HEK293T (cell line): ENCODE measurements around the gene LRRC8B.

Experiments
- CTCF ChIA-PET: fragments of 350-600 bp; formaldehyde crosslinking; extraction: SDS; loops from one replicate; lab custom pipeline; 2021; ENCODE audit warnings: antibody characterized with exemption, inconsistent platforms; lab: Yijun Ruan, JAX
- POLR2A ChIA-PET: fragments of 350-600 bp; formaldehyde crosslinking; extraction: SDS; loops from one replicate; lab custom pipeline; 2020; ENCODE audit warnings: antibody characterized with exemption, inconsistent platforms; lab: Yijun Ruan, JAX
- DNase-seq: peaks from one replicate; pipeline ENCODE4 v3.0.0; 2012; ENCODE audit warnings: mixed read lengths; ENCODE audit errors: extremely low spot score
- ARNT ChIP-seq: fragments of 450-650 bp; IDR thresholded peaks from 2 replicates; pipeline ENCODE4 v1.6.1; 2017; ENCODE audit warnings: mild to moderate bottlenecking
- BHLHE40 ChIP-seq: fragments of 450-650 bp; IDR thresholded peaks from 2 replicates; pipeline ENCODE4 v1.6.1; 2016; ENCODE audit warnings: mild to moderate bottlenecking, moderate library complexity, borderline replicate concordance
- CTBP1 ChIP-seq: fragments of 450-650 bp; IDR thresholded peaks from 2 replicates; pipeline ENCODE4 v1.6.1; 2016; ENCODE audit warnings: borderline replicate concordance
- ELF4 ChIP-seq: fragments of 450-650 bp; IDR thresholded peaks from 2 replicates; pipeline ENCODE4 v1.6.1; 2017; ENCODE audit warnings: antibody characterized with exemption
- FOXA1 ChIP-seq: fragments of 450-650 bp; IDR thresholded peaks from 2 replicates; pipeline ENCODE4 v1.6.1; 2016; ENCODE audit warnings: mild to moderate bottlenecking
- FOXK2 ChIP-seq: fragments of 450-650 bp; IDR thresholded peaks from 2 replicates; pipeline ENCODE4 v1.6.1; 2016; ENCODE audit warnings: mild to moderate bottlenecking
- FOXM1 ChIP-seq: fragments of 450-650 bp; IDR thresholded peaks from 2 replicates; pipeline ENCODE4 v1.6.1; 2017; ENCODE audit warnings: mild to moderate bottlenecking, borderline replicate concordance
- HDGF ChIP-seq: fragments of 450-650 bp; IDR thresholded peaks from 2 replicates; pipeline ENCODE4 v1.6.1; 2017; ENCODE audit warnings: antibody characterized with exemption, borderline replicate concordance
- L3MBTL2 ChIP-seq: fragments of 450-650 bp; conservative IDR thresholded peaks from 2 replicates; pipeline ENCODE4 v1.6.1; 2016; ENCODE audit warnings: mild to moderate bottlenecking
- LEF1 ChIP-seq: fragments of 450-650 bp; IDR thresholded peaks from 2 replicates; pipeline ENCODE4 v1.6.1; 2017; ENCODE audit warnings: mild to moderate bottlenecking, borderline replicate concordance
- NFRKB ChIP-seq: fragments of 450-650 bp; IDR thresholded peaks from 2 replicates; pipeline ENCODE4 v1.6.1; 2016; ENCODE audit warnings: mild to moderate bottlenecking, moderate library complexity
- PKNOX1 ChIP-seq: fragments of 450-650 bp; IDR thresholded peaks from 2 replicates; pipeline ENCODE4 v1.6.1; 2016
- SP1 ChIP-seq: fragments of 450-650 bp; IDR thresholded peaks from 2 replicates; pipeline ENCODE4 v1.6.1; 2017
- SUZ12 ChIP-seq: fragments of 450-650 bp; IDR thresholded peaks from 2 replicates; pipeline ENCODE4 v1.6.1; 2016; ENCODE audit warnings: mild to moderate bottlenecking
- TARDBP ChIP-seq: fragments of 450-650 bp; IDR thresholded peaks from 2 replicates; pipeline ENCODE4 v1.6.1; 2016
- ZNF384 ChIP-seq: fragments of 450-650 bp; IDR thresholded peaks from 2 replicates; pipeline ENCODE4 v1.6.1; 2016

Gene LRRC8B

GRCh38 chr1:89484092-89485038 is 40.3 kb upstream of the LRRC8B start:
- DNase-seq, result no peak
- TF ChIP-seq ARNT (no peak), PKNOX1 (peak; percentile 58), ELF4 (no peak), CTBP1 (no peak), FOXK2 (no peak)
- CTCF ChIA-PET, result interaction anchor here (0.7 to 1.5 kb wide), 5 partner anchors 15 to 281 kb away, joined by 3 to 9 read pairs (median 3); no protein-coding TSS in a partner anchor
- POLR2A ChIA-PET, result no interaction called here

GRCh38 chr1:89487972-89488371 is 36.7 kb upstream of the LRRC8B start:
- ChIA-PET CTCF (interaction anchor here (0.9 kb wide), 1 partner anchor 275 kb away, joined by 4 read pairs; no protein-coding TSS in a partner anchor), POLR2A (no interaction called here)
- no peak for TF ChIP-seq SP1
- TF ChIP-seq FOXM1, result no peak
- TF ChIP-seq LEF1, result no peak
- TF ChIP-seq BHLHE40, result no peak
- no peak for TF ChIP-seq ELF4
- DNase-seq, result no peak

- POLR2A ChIA-PET, result no interaction called here
- CTCF ChIA-PET, result no interaction called here
- DNase-seq, result no peak
- TF ChIP-seq HDGF (no peak), L3MBTL2 (no peak), SUZ12 (no peak), LEF1 (no peak), NFRKB (no peak), PKNOX1 (no peak), BHLHE40 (no peak), FOXM1 (no peak), ARNT (no peak), ZNF384 (no peak), FOXK2 (no peak), CTBP1 (no peak), TARDBP (no peak), SP1 (no peak), ELF4 (no peak), FOXA1 (no peak)
These were observed 35.4 kb upstream of the LRRC8B start for GRCh38 chr1:89489047-89489729.

DNA sequence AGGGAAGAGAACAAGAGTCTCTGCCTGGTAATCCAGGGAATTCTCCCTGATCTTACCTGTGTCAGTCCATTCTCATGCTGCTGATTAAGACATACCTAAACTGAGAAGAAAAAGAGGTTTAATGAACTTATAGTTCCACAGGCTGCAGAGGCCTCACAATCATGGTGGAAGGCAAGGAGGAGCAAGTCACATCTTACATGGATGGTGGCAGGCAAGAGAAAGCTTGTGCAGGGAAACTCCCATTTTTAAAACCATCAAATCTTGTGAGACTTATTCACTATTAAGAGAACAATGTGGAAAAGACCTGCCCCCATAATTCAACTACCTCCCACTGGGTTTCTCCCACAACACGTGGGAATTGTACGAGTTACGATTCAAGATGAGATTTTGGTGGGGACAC is 34.2 kb upstream of the LRRC8B start:
- POLR2A ChIA-PET, result no interaction called here
- no peak for TF ChIP-seq HDGF
- TF ChIP-seq TARDBP, result no peak
- TF ChIP-seq ZNF384, result no peak
- CTCF ChIA-PET, result no interaction called here
- DNase-seq, result no peak

DNA sequence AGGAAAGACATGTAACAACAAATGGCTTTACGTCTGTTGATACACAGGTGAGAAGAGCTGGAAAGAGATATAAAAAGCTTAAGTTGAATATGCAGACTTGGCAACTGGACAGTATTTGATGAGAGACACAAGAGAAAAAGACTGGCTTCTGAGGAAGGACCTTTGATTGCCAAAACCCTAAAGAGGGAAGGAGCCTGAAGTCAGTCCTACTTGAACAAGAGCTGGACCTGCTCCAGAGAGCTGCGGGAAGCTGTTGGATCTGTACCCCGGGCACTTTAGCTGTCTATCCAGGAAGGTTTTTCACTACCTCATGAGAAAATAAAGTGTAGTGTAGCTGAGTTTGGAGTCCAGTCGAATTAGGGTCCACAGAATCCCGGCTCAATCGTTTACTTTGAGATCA is 25.3 kb upstream of the LRRC8B start:
- CTCF ChIA-PET, result interaction anchor here (2.5 kb wide), 1 partner anchor 16 kb away, joined by 9 read pairs; no protein-coding TSS in a partner anchor
- no peak for DNase-seq
- TF ChIP-seq ZNF384, result no peak
- TF ChIP-seq FOXK2, result no peak
- TF ChIP-seq CTBP1, result no peak
- no peak for TF ChIP-seq FOXM1
- TF ChIP-seq ARNT, result no peak
- TF ChIP-seq L3MBTL2, result no peak
- TF ChIP-seq PKNOX1, result no peak
- TF ChIP-seq SP1, result no peak
- TF ChIP-seq SUZ12, result no peak
- TF ChIP-seq BHLHE40, result no peak
- TF ChIP-seq FOXA1, result no peak
- POLR2A ChIA-PET, result no interaction called here

- DNase-seq, result no peak
- no peak for TF ChIP-seq FOXM1
- TF ChIP-seq FOXK2, result no peak
- TF ChIP-seq BHLHE40, result no peak
- TF ChIP-seq HDGF, result no peak
- TF ChIP-seq TARDBP, result no peak
- TF ChIP-seq ELF4, result no peak
- TF ChIP-seq NFRKB, result no peak
- TF ChIP-seq SP1, result no peak
- TF ChIP-seq CTBP1, result no peak
- no peak for TF ChIP-seq ARNT
- TF ChIP-seq SUZ12, result no peak
- no peak for TF ChIP-seq LEF1
- TF ChIP-seq PKNOX1, result no peak
- no peak for TF ChIP-seq FOXA1
- no peak for TF ChIP-seq ZNF384
- no peak for TF ChIP-seq L3MBTL2
- POLR2A ChIA-PET, result no interaction called here
- CTCF ChIA-PET, result no interaction called here
These were observed 22.6 kb upstream of the LRRC8B start for GRCh38 chr1:89502042-89502441.
